BLaER1 treated with 17β-estradiol and CSF1 and Interleukin-3, amounts not matched to agents 10 nM and 100 nM (cell line): Measurements from ENCODE around the gene CCDC142.
A peak's percentile ranks its signal among the peaks of the same experiment; 100 is the strongest.

Experiments used
- H3K27ac ChIP-seq, 11 experiments: shearing (Covaris generic); formaldehyde crosslinking; 2 replicates each; pipeline ENCODE4 v1.8.1; 2022
- H3K27me3 ChIP-seq, 11 experiments: shearing (Covaris generic); formaldehyde crosslinking; 2 replicates each; pipeline ENCODE4 v1.8.1; 2022
- H3K36me3 ChIP-seq, 11 experiments: shearing (Covaris generic); formaldehyde crosslinking; 2 replicates each; pipeline ENCODE4 v1.8.1; 2022
- H3K4me1 ChIP-seq, 10 experiments: shearing (Covaris generic); formaldehyde crosslinking; 2 replicates each; pipeline ENCODE4 v1.8.1; 2022
- H3K4me2 ChIP-seq, 11 experiments: shearing (Covaris generic); formaldehyde crosslinking; 2 replicates each; pipeline ENCODE4 v1.8.1; 2022
- H3K4me3 ChIP-seq, 10 experiments: shearing (Covaris generic); formaldehyde crosslinking; 2 replicates each; pipeline ENCODE4 v1.8.1; 2022
- H3K9ac ChIP-seq, 11 experiments: shearing (Covaris generic); formaldehyde crosslinking; 2 replicates each; pipeline ENCODE4 v1.8.1; 2022
- H3K9me3 ChIP-seq, 11 experiments: shearing (Covaris generic); formaldehyde crosslinking; replicated peaks in 1 of 11; 2 replicates each; pipeline ENCODE4 v1.8.1; 2022
- H4K20me1 ChIP-seq, 11 experiments: shearing (Covaris generic); formaldehyde crosslinking; 2 replicates each; pipeline ENCODE4 v1.8.1; 2022
- Cebpa-rat ChIP-seq, 11 experiments: shearing (Covaris generic); IDR thresholded peaks; 2 replicates each; pipeline ENCODE4 v1.8.1; 2022

CCDC142 gene

DNA sequence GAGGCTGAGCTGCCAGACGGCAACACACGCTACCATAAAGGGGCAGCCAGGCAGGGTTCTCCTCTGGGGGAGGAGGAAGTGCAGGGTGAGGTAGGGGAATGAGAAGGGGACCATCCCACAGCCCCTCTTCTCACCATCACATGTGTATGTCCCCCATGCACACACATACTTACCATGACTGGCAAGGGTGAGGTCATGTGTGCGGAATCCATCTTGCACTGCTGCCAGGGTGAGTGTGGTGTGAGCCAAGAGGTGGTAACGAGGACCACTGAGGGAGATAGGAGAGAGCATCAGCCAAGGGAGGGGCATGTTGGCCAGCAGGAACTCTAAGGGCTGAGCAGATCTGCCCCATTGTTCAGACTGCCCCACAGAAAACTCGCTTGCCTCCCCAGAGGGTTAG lies 54.1 kb downstream of the CCDC142 start:
- H3K27ac ChIP-seq = no peak overlapping the region
- TF ChIP-seq Cebpa-rat (IDR thresholded peaks at IDR 0.05) = no peak

GRCh38 chr2:74427551-74427950 lies 55.2 kb downstream of the CCDC142 start:
- Histone ChIP-seq H3K36me3 (peaks cover 67 to 86% (median 75%) of the 10 kb centered on the region in 11 experiments), H3K9ac (0 out of 22 replicates have a peak overlapping the region, but pooled peaks of 2 of the 11 experiments have one; percentile 19 to 25), H3K27ac (peak overlapping the region in 1 of 11 experiments; percentile 9; a peak in 1 of 22 replicates), H3K4me1 (peaks cover 0 to 18% (median 4%) of the 10 kb centered on the region in 10 experiments; a peak in 14 of 20 replicates), H3K9me3 (no peaks in the 10 kb centered on the region), H4K20me1 (peaks cover 0 to 3% (median 0%) of the 10 kb centered on the region in 11 experiments; a peak in 1 of 22 replicates), H3K27me3 (no peaks in the 10 kb centered on the region), H3K4me2 (no peak overlapping the region), H3K4me3 (no peak overlapping the region)
- TF ChIP-seq Cebpa-rat (IDR thresholded peaks at IDR 0.05) = no peak

More for the DNA sequence above, 54.1 kb downstream of the CCDC142 start:
- Histone ChIP-seq H3K4me3 (no peak overlapping the region), H3K4me2 (no peak overlapping the region), H4K20me1 (peaks cover 0 to 3% (median 0%) of the 10 kb centered on the region in 11 experiments; a peak in 1 of 22 replicates), H3K9ac (no peak overlapping the region), H3K36me3 (peaks cover 67 to 89% (median 75%) of the 10 kb centered on the region in 11 experiments), H3K27me3 (no peaks in the 10 kb centered on the region), H3K4me1 (peaks cover 0 to 15% (median 0%) of the 10 kb centered on the region in 10 experiments; a peak in 4 of 20 replicates), H3K9me3 (no peaks in the 10 kb centered on the region)

DNA sequence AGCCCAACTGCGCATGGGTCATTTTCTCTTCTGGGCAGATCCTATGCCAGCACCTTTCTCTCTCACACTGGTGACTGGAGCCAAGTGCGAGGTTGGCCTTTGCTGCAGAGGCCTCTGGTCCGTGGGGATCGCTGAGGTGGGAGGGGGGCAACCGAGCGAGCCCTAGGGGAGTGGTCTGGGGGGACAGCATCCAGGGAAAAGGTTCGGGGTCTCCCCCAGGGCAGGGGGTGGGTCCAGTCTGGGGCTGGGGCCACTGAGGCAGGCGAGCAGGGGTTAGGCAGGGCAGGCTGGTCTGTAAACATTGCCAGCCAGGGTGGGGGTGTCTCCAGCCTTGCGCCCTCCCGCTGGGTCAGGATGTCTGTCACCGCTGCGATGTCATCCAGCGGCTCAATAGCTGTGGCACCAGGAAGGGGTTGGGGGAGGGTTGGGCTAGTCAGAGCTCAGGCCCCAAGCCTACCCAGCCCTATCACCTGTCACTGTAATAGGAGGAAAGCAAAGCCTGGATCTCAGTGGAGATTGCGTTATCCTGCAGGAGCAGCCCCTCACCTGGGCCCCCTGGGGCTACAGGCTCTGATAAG lies 56.5 kb downstream of the CCDC142 start:
- peaks cover 0 to 3% (median 0%) of the 10 kb centered on the region in 11 experiments; a peak in 1 of 22 replicates for H4K20me1 ChIP-seq
- H3K4me2 ChIP-seq = no peak overlapping the region
- TF ChIP-seq Cebpa-rat (IDR thresholded peaks at IDR 0.05) = no peak
- H3K4me3 ChIP-seq = no peak overlapping the region
- H3K9me3 ChIP-seq = no peaks in the 10 kb centered on the region
- H3K4me1 ChIP-seq = peaks cover 4 to 24% (median 11%) of the 10 kb centered on the region in 10 experiments; a peak in 17 of 20 replicates
- no peak overlapping the region for H3K27ac ChIP-seq
- 0 out of 22 replicates have a peak overlapping the region, but pooled peaks of 1 of the 11 experiments have one; percentile 7 for H3K9ac ChIP-seq
- H3K36me3 ChIP-seq = peaks cover 58 to 74% (median 65%) of the 10 kb centered on the region in 11 experiments
- no peaks in the 10 kb centered on the region for H3K27me3 ChIP-seq

GRCh38 chr2:74425523-74425922 lies 57.3 kb downstream of the CCDC142 start:
- peaks cover 0 to 7% (median 4%) of the 10 kb centered on the region in 11 experiments; a peak in 14 of 22 replicates for H3K27me3 ChIP-seq
- H3K4me2 ChIP-seq = no peak overlapping the region
- no peak overlapping the region for H3K4me3 ChIP-seq
- no peaks in the 10 kb centered on the region for H3K9me3 ChIP-seq
- peaks cover 51 to 66% (median 59%) of the 10 kb centered on the region in 11 experiments for H3K36me3 ChIP-seq
- H3K27ac ChIP-seq = no peak overlapping the region
- peaks cover 0 to 3% (median 0%) of the 10 kb centered on the region in 11 experiments; a peak in 1 of 22 replicates for H4K20me1 ChIP-seq
- TF ChIP-seq Cebpa-rat (IDR thresholded peaks at IDR 0.05) = no peak
- peaks cover 10 to 32% (median 18%) of the 10 kb centered on the region in 10 experiments for H3K4me1 ChIP-seq
- H3K9ac ChIP-seq = no peak overlapping the region

- H3K4me2 ChIP-seq = no peak overlapping the region
- H3K9me3 ChIP-seq = no peaks in the 10 kb centered on the region
- H3K9ac ChIP-seq = no peak overlapping the region
- H3K4me3 ChIP-seq = no peak overlapping the region
- peaks cover 15 to 34% (median 23%) of the 10 kb centered on the region in 10 experiments for H3K4me1 ChIP-seq
- H3K27me3 ChIP-seq = peaks cover 0 to 11% (median 10%) of the 10 kb centered on the region in 11 experiments; a peak in 14 of 22 replicates
- H3K36me3 ChIP-seq = peaks cover 50 to 61% (median 54%) of the 10 kb centered on the region in 11 experiments
- H4K20me1 ChIP-seq = peaks cover 0 to 3% (median 0%) of the 10 kb centered on the region in 11 experiments; a peak in 1 of 22 replicates
- no peak overlapping the region for H3K27ac ChIP-seq
- TF ChIP-seq Cebpa-rat (IDR thresholded peaks at IDR 0.05) = no peak
These were observed 57.8 kb downstream of the CCDC142 start for GRCh38 chr2:74424995-74425406.

GRCh38 chr2:74424139-74424992 lies 58.4 kb downstream of the CCDC142 start:
- Histone ChIP-seq H3K9me3 (no peaks in the 10 kb centered on the region), H3K4me2 (no peak overlapping the region), H3K4me3 (no peak overlapping the region), H3K27me3 (peaks cover 0 to 14% (median 11%) of the 10 kb centered on the region in 11 experiments; a peak in 14 of 22 replicates), H4K20me1 (peaks cover 0 to 3% (median 0%) of the 10 kb centered on the region in 11 experiments; a peak in 1 of 22 replicates), H3K9ac (no peak overlapping the region), H3K27ac (no peak overlapping the region), H3K4me1 (peaks cover 22 to 37% (median 29%) of the 10 kb centered on the region in 10 experiments), H3K36me3 (peaks cover 45 to 55% (median 47%) of the 10 kb centered on the region in 11 experiments)
- no peak for TF ChIP-seq Cebpa-rat (IDR thresholded peaks at IDR 0.05)
